ENCODE measurements around the gene IRF2BP2.

IRF2BP2 gene

GRCh38 chr1:234629026-234629425 is 19.0 kb upstream of the IRF2BP2 start:
- Histone ChIP-seq H3K9me3 (ENCODE audit: low read depth, low read length) (no peaks in the 10 kb centered on the region), H3K4me3 (no peak overlapping the region), H3K27ac (no peak overlapping the region), H3K36me3 (ENCODE audit: insufficient read depth, low read length) (no peaks in the 10 kb centered on the region), H3K9ac (ENCODE audit: insufficient read length) (no peak overlapping the region)
- no peak for DNase-seq (ENCODE audit: low read depth, low spot score)
- TF ChIP-seq EZH2 (IDR thresholded peaks at IDR 0.05) (no peak), POLR2AphosphoS5 (IDR thresholded peaks at IDR 0.05; ENCODE audit: borderline replicate concordance, low read depth, low read length) (no peak), FOXP2 (optimal IDR thresholded peaks at IDR 0.05; ENCODE audit: control extremely low read depth, extremely low read length, insufficient read depth) (no peak)

- Histone ChIP-seq H3K27ac (no peak overlapping the region), H3K9me3 (ENCODE audit: low read depth, low read length) (no peaks in the 10 kb centered on the region), H3K36me3 (ENCODE audit: insufficient read depth, low read length) (no peaks in the 10 kb centered on the region), H3K4me3 (no peak overlapping the region), H3K9ac (ENCODE audit: insufficient read length) (no peak overlapping the region)
- TF ChIP-seq FOXP2 (optimal IDR thresholded peaks at IDR 0.05; ENCODE audit: control extremely low read depth, extremely low read length, insufficient read depth) (no peak), POLR2AphosphoS5 (IDR thresholded peaks at IDR 0.05; ENCODE audit: borderline replicate concordance, low read depth, low read length) (no peak), EZH2 (IDR thresholded peaks at IDR 0.05) (no peak)
- DNase-seq (ENCODE audit: low read depth, low spot score), result no peak
These were observed 18.1 kb upstream of the IRF2BP2 start for GRCh38 chr1:234628089-234628488.

- Histone ChIP-seq H3K9me3 (ENCODE audit: low read depth, low read length) (no peaks in the 10 kb centered on the region), H3K27ac (no peak overlapping the region), H3K36me3 (ENCODE audit: insufficient read depth, low read length) (no peaks in the 10 kb centered on the region), H3K4me3 (no peak overlapping the region), H3K9ac (ENCODE audit: insufficient read length) (no peak overlapping the region)
- no peak for DNase-seq (ENCODE audit: low read depth, low spot score)
- TF ChIP-seq FOXP2 (optimal IDR thresholded peaks at IDR 0.05; ENCODE audit: control extremely low read depth, extremely low read length, insufficient read depth) (no peak), EZH2 (IDR thresholded peaks at IDR 0.05) (no peak), POLR2AphosphoS5 (IDR thresholded peaks at IDR 0.05; ENCODE audit: borderline replicate concordance, low read depth, low read length) (no peak)
These were observed 17.3 kb upstream of the IRF2BP2 start for GRCh38 chr1:234627009-234627950.

GRCh38 chr1:234626391-234626790 is 16.4 kb upstream of the IRF2BP2 start:
- H3K27ac ChIP-seq, result no peak overlapping the region
- no peak overlapping the region for H3K4me3 ChIP-seq
- no peaks in the 10 kb centered on the region for H3K36me3 ChIP-seq (ENCODE audit: insufficient read depth, low read length)
- TF ChIP-seq EZH2 (IDR thresholded peaks at IDR 0.05) (no peak), POLR2AphosphoS5 (IDR thresholded peaks at IDR 0.05; ENCODE audit: borderline replicate concordance, low read depth, low read length) (no peak), FOXP2 (optimal IDR thresholded peaks at IDR 0.05; ENCODE audit: control extremely low read depth, extremely low read length, insufficient read depth) (no peak)
- H3K9me3 ChIP-seq (ENCODE audit: low read depth, low read length), result no peaks in the 10 kb centered on the region
- H3K9ac ChIP-seq (ENCODE audit: insufficient read length), result no peak overlapping the region
- no peak for DNase-seq (ENCODE audit: low read depth, low spot score)

GRCh38 chr1:234624724-234625117 is 14.7 kb upstream of the IRF2BP2 start:
- Histone ChIP-seq H3K4me3 (no peak overlapping the region), H3K9ac (ENCODE audit: insufficient read length) (no peak overlapping the region), H3K9me3 (ENCODE audit: low read depth, low read length) (no peaks in the 10 kb centered on the region), H3K36me3 (ENCODE audit: insufficient read depth, low read length) (no peaks in the 10 kb centered on the region), H3K27ac (no peak overlapping the region)
- TF ChIP-seq FOXP2 (optimal IDR thresholded peaks at IDR 0.05; ENCODE audit: control extremely low read depth, extremely low read length, insufficient read depth) (no peak), EZH2 (IDR thresholded peaks at IDR 0.05) (no peak)
- no peak for DNase-seq (ENCODE audit: low read depth, low spot score)

GRCh38 chr1:234621657-234622335 is 11.8 kb upstream of the IRF2BP2 start:
- DNase-seq (ENCODE audit: low read depth, low spot score), result no peak
- Histone ChIP-seq H3K9me3 (ENCODE audit: low read depth, low read length) (no peaks in the 10 kb centered on the region), H3K4me3 (no peak overlapping the region), H3K36me3 (ENCODE audit: insufficient read depth, low read length) (no peaks in the 10 kb centered on the region), H3K9ac (ENCODE audit: insufficient read length) (no peak overlapping the region), H3K27ac (no peak overlapping the region)
- no peak for TF ChIP-seq EZH2 (IDR thresholded peaks at IDR 0.05)
- TF ChIP-seq FOXP2 (optimal IDR thresholded peaks at IDR 0.05; ENCODE audit: control extremely low read depth, extremely low read length, insufficient read depth), result no peak
- no peak for TF ChIP-seq POLR2AphosphoS5 (IDR thresholded peaks at IDR 0.05; ENCODE audit: borderline replicate concordance, low read depth, low read length)

- no peak overlapping the region for H3K9ac ChIP-seq (ENCODE audit: insufficient read length)
- DNase-seq (ENCODE audit: low read depth, low spot score), result no peak
- no peaks in the 10 kb centered on the region for H3K9me3 ChIP-seq (ENCODE audit: low read depth, low read length)
- no peak for TF ChIP-seq POLR2AphosphoS5 (IDR thresholded peaks at IDR 0.05; ENCODE audit: borderline replicate concordance, low read depth, low read length)
- TF ChIP-seq FOXP2 (optimal IDR thresholded peaks at IDR 0.05; ENCODE audit: control extremely low read depth, extremely low read length, insufficient read depth), result no peak
- TF ChIP-seq EZH2 (IDR thresholded peaks at IDR 0.05), result no peak
- no peak overlapping the region for H3K4me3 ChIP-seq
- H3K36me3 ChIP-seq (ENCODE audit: insufficient read depth, low read length), result no peaks in the 10 kb centered on the region
- no peak overlapping the region for H3K27ac ChIP-seq
These were observed 11.1 kb upstream of the IRF2BP2 start for GRCh38 chr1:234621127-234621468.

- Histone ChIP-seq H3K27ac (no peak overlapping the region), H3K9ac (ENCODE audit: insufficient read length) (no peak overlapping the region), H3K9me3 (ENCODE audit: low read depth, low read length) (no peaks in the 10 kb centered on the region), H3K4me3 (no peak overlapping the region), H3K36me3 (ENCODE audit: insufficient read depth, low read length) (no peaks in the 10 kb centered on the region)
- TF ChIP-seq FOXP2 (optimal IDR thresholded peaks at IDR 0.05; ENCODE audit: control extremely low read depth, extremely low read length, insufficient read depth) (no peak), EZH2 (IDR thresholded peaks at IDR 0.05) (no peak), POLR2AphosphoS5 (IDR thresholded peaks at IDR 0.05; ENCODE audit: borderline replicate concordance, low read depth, low read length) (no peak)
- no peak for DNase-seq (ENCODE audit: low read depth, low spot score)
These were observed 10.5 kb upstream of the IRF2BP2 start for GRCh38 chr1:234620272-234621126.

All from SK-N-MC (cell line).